Left ventricle myocardium inferior (tissue), 1 donor: ENCODE data around the gene CADPS2. TPM values are rescaled to one million over a fixed set of nuclear protein-coding genes. Genes with fewer than 3 reads are reported as not detected.

Experiments used
- DNase-seq: peaks from one replicate; pipeline ENCODE4 v3.0.0-alpha.2; 2020
- H3K27ac ChIP-seq: fragments of 200-600 bp; replicated peaks from 2 replicates; pipeline ENCODE4 v1.8.0; 2021
- H3K27me3 ChIP-seq: fragments of 200-600 bp; 2 replicates; pipeline ENCODE4 v1.8.0; 2021; ENCODE audit warnings: low read depth
- H3K36me3 ChIP-seq: fragments of 200-600 bp; 2 replicates; pipeline ENCODE4 v1.8.0; 2021
- H3K4me1 ChIP-seq: fragments of 200-600 bp; 2 replicates; pipeline ENCODE4 v1.8.0; 2021
- H3K4me3 ChIP-seq: fragments of 200-600 bp; 2 replicates; pipeline ENCODE4 v1.8.0; 2021; ENCODE audit warnings: mild to moderate bottlenecking, moderate library complexity
- H3K9me3 ChIP-seq: fragments of 200-600 bp; replicated peaks from 2 replicates; pipeline ENCODE4 v1.8.0; 2021
- CTCF ChIP-seq: fragments of 200-600 bp; IDR thresholded peaks from 2 replicates; pipeline ENCODE4 v1.8.0; 2021; ENCODE audit warnings: antibody characterized with exemption, mild to moderate bottlenecking, borderline replicate concordance
- intact Hi-C: fragments of 100-400 bp; cut with micrococcal nuclease; formaldehyde crosslinking; loops from one replicate; pipeline ENCODE4 v1.11.0; 2022
- total RNA-seq: library from RNA; stranded (reverse); fragmentation: NEBNext Ultra II Directional; extraction: Animal tissue kit (Norgen Biotek cat#: 25700); gene quantifications from one replicate; pipeline ENCODE4 v1.2.1, GENCODE V29; 2021
- donor health status: DM: no; HTN: yes; CAD: no; lungs with severe emphysema.

CADPS2 gene
- total RNA-seq, 1 donor from 2014 or later = 11.9 TPM

GRCh38 chr7:122802301-122802751, 83.9 kb downstream of the CADPS2 start:
- TF ChIP-seq CTCF = no peak
- H3K4me1 ChIP-seq = peaks cover 40% of the 10 kb centered on the region
- no peaks in the 10 kb centered on the region for H3K36me3 ChIP-seq
- no peaks in the 10 kb centered on the region for H3K27me3 ChIP-seq
- intact Hi-C loops = loop anchor here (10.0 kb wide), 1 partner anchor 82 kb away; the partner anchor contains the start of gene CADPS2
- peak; percentile 24 for DNase-seq
- peak overlapping the region; percentile 88 for H3K27ac ChIP-seq
- peak overlapping the region; percentile 46 for H3K4me3 ChIP-seq
- no peaks in the 10 kb centered on the region for H3K9me3 ChIP-seq

DNA sequence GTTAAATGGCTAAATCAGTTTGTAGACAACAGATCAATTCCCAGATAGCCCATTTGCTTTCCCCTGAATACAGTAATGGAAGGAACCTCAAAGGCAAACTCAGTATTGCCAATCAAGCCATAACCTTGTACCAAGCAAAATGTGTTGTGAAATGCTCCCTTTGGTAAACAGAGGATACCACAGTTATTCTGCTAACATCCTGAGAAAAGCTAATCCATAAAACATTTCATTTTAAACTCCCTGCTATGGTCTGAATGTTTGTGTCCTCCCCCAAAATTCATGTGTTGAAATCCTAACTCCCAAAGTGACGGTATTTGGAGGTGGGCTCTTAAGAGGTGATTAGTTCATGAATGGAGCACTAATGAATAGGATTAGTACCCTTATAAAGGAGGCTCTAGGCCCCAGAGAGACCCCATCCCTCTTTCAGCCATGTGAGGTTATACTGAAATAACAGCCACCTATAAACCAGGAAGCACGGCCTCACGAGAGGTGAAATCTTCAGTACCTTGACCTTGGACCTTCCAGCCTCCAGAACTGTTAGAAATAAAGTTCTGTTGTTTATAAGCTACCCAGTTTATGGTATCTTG, 94.2 kb downstream of the CADPS2 start:
- Histone ChIP-seq H3K27ac (no peak overlapping the region), H3K27me3 (no peaks in the 10 kb centered on the region), H3K9me3 (no peaks in the 10 kb centered on the region), H3K4me1 (peaks cover 10% of the 10 kb centered on the region), H3K4me3 (no peak overlapping the region), H3K36me3 (no peaks in the 10 kb centered on the region)
- DNase-seq = no peak
- intact Hi-C loops = no loop called here
- TF ChIP-seq CTCF = no peak

GRCh38 chr7:122790591-122790990, 95.7 kb downstream of the CADPS2 start:
- H3K36me3 ChIP-seq = no peaks in the 10 kb centered on the region
- intact Hi-C loops = no loop called here
- H3K4me3 ChIP-seq = no peak overlapping the region
- H3K27ac ChIP-seq = no peak overlapping the region
- H3K27me3 ChIP-seq = no peaks in the 10 kb centered on the region
- DNase-seq = no peak
- peaks cover 10% of the 10 kb centered on the region for H3K4me1 ChIP-seq
- no peak for TF ChIP-seq CTCF
- no peaks in the 10 kb centered on the region for H3K9me3 ChIP-seq

DNA sequence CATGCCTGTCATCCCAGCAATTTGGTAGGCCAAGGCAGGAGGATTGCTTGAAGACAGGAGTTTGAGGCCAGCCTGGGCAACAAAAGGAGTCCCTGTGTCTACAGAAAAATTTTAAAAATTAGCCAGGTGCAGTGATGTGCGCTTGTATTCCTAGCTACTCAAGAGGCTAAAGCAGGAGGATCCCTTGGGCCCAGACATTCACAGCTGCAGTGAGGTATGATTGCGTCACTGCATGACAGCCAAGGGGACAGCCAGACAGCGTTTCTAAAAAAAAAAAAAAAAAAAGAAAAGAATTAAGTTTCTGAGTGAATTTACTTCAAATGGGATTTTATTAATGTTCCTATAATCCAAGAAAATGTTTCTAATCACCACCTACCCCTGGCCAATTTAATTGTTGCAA, 96.1 kb downstream of the CADPS2 start:
- Histone ChIP-seq H3K27me3 (no peaks in the 10 kb centered on the region), H3K27ac (no peak overlapping the region), H3K4me3 (no peak overlapping the region), H3K4me1 (peaks cover 10% of the 10 kb centered on the region), H3K9me3 (no peaks in the 10 kb centered on the region), H3K36me3 (no peaks in the 10 kb centered on the region)
- DNase-seq = no peak
- TF ChIP-seq CTCF = no peak
- intact Hi-C loops = no loop called here

DNA sequence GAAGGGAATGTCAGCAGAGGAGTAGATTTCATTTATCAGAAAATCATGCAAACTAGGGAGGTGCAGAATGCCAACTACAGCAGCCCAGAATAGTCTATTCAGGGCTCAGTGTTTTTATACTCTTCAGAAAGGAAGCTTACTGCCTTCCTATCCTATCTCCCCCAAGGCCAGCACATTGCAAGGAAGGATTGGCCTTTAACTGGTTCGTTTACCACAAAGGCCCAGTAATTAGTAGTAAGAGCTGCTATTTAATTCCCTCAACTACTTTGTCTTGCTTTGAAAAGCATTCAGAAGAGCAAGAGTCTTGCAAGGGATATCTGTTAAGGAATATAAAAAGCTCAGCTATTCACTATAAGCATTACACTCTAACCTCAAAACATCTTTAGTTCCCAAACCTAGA, 97.1 kb downstream of the CADPS2 start:
- Histone ChIP-seq H3K27me3 (no peaks in the 10 kb centered on the region), H3K36me3 (no peaks in the 10 kb centered on the region), H3K4me3 (no peak overlapping the region), H3K27ac (no peak overlapping the region), H3K4me1 (peaks cover 10% of the 10 kb centered on the region), H3K9me3 (no peaks in the 10 kb centered on the region)
- DNase-seq = no peak
- no peak for TF ChIP-seq CTCF
- intact Hi-C loops = no loop called here
